ENCODE data around the gene POU2F3. TPM values are rescaled to one million over a fixed set of nuclear protein-coding genes. Genes with fewer than 3 reads are reported as not detected.
A peak's percentile ranks its signal among the peaks of the same experiment; 100 is the strongest.

Gene POU2F3
- total RNA-seq, 4 donors from 2014 or later: 0.27 to 0.46 TPM; not detected in 2

- H3K4me1 ChIP-seq: peaks cover 0 to 90% (median 38%) of the 10 kb centered on the region in 3 donors
Measured at GRCh38 chr11:120214581-120214980, 25.4 kb upstream of the POU2F3 start.

GRCh38 chr11:120215634-120216033, 24.3 kb upstream of the POU2F3 start:
- Histone ChIP-seq H3K4me1 (peaks cover 0 to 93% (median 42%) of the 10 kb centered on the region in 3 donors), H3K27me3 (no peaks in the 10 kb centered on the region), H3K36me3 (no peaks in the 10 kb centered on the region), H3K9me3 (no peaks in the 10 kb centered on the region), H3K4me3 (no peak overlapping the region), H3K27ac (peak overlapping the region in 3 of 4 donors; percentile 57 to 78 (median 73))
- TF ChIP-seq CTCF (IDR thresholded peaks at IDR 0.05): no peak
- peak; percentile 21 for TF ChIP-seq POLR2AphosphoS5 (IDR thresholded peaks at IDR 0.05)
- no CpG with 5 or more reads among the region's 5 CpGs for whole genome bisulfite sequencing, 2 donors (ENCODE audit: low coverage in 1 of 2)
- peak; percentile 31 for ATAC-seq

More at GRCh38 chr11:120214581-120214980, 25.4 kb upstream of the POU2F3 start:
- TF ChIP-seq POLR2A (IDR thresholded peaks at IDR 0.05) (no peak), EP300 (IDR thresholded peaks at IDR 0.05) (no peak), POLR2AphosphoS5 (IDR thresholded peaks at IDR 0.05) (no peak), CTCF (IDR thresholded peaks at IDR 0.05) (no peak)
- H3K27ac ChIP-seq: peak overlapping the region in 2 of 4 donors; percentile 73 to 78
- H3K4me3 ChIP-seq: no peak overlapping the region
- H3K27me3 ChIP-seq: no peaks in the 10 kb centered on the region
- H3K9me3 ChIP-seq: no peaks in the 10 kb centered on the region
- ATAC-seq: no peak
- 86% methylated on average over 5 of the region's 7 CpGs; no CpG with 5 or more reads in 1 of the 2 donors for WGBS, 2 donors (ENCODE audit: low coverage in 1 of 2)
- H3K36me3 ChIP-seq: no peaks in the 10 kb centered on the region

GRCh38 chr11:120216426-120217102, 23.4 kb upstream of the POU2F3 start:
- Histone ChIP-seq H3K9me3 (no peaks in the 10 kb centered on the region), H3K4me3 (no peak overlapping the region), H3K27me3 (no peaks in the 10 kb centered on the region), H3K36me3 (no peaks in the 10 kb centered on the region), H3K4me1 (peaks cover 0 to 98% (median 48%) of the 10 kb centered on the region in 3 donors), H3K27ac (peak overlapping the region in 3 of 4 donors; percentile 69 to 78 (median 73))
- TF ChIP-seq CTCF (IDR thresholded peaks at IDR 0.05) (no peak), POLR2AphosphoS5 (IDR thresholded peaks at IDR 0.05) (no peak), POLR2A (IDR thresholded peaks at IDR 0.05) (no peak), EP300 (IDR thresholded peaks at IDR 0.05) (no peak)
- ATAC-seq: no peak
- WGBS, 2 donors (ENCODE audit: low coverage in 1 of 2): 62% methylated on average over 2 of the region's 8 CpGs; no CpG with 5 or more reads in 1 of the 2 donors

- TF ChIP-seq POLR2A (IDR thresholded peaks at IDR 0.05): no peak
- TF ChIP-seq POLR2AphosphoS5 (IDR thresholded peaks at IDR 0.05): no peak
- TF ChIP-seq EP300 (IDR thresholded peaks at IDR 0.05): no peak
- TF ChIP-seq CTCF (IDR thresholded peaks at IDR 0.05): no peak
- ATAC-seq: no peak
- WGBS, 2 donors (ENCODE audit: low coverage in 1 of 2): 61% methylated on average over 3 of the region's 12 CpGs; no CpG with 5 or more reads in 1 of the 2 donors
- Histone ChIP-seq H3K4me1 (peaks cover 0 to 98% (median 48%) of the 10 kb centered on the region in 3 donors), H3K36me3 (no peaks in the 10 kb centered on the region), H3K9me3 (no peaks in the 10 kb centered on the region), H3K27me3 (no peaks in the 10 kb centered on the region), H3K4me3 (no peak overlapping the region), H3K27ac (peak overlapping the region in 3 of 4 donors; percentile 69 to 78 (median 73))
Measured at GRCh38 chr11:120217526-120217925, 22.4 kb upstream of the POU2F3 start.
